ENCODE results near the gene MYL7.

MYL7 gene

DNA sequence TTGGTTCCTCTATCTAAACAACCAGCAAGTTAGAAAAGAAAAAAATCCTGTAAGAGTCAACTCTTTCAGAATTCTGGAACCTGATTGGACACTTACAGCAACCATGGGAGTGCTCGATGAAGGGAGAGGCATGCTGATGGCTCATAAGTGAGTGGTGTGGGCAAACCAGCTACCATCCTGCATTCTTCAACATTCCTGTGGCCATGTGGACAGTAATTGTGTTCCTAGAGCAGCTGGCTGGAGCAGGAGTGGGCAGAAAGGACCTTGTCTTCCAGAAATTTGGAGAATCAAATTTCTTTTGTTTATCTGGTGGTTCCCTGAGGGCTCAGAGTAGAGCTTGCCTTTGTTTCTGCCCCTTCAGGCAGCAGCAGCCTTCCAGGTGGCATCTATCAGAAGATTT is 22.5 kb upstream of the MYL7 start:
- Histone ChIP-seq H3K36me3 (ENCODE audit: insufficient read depth, low read length) (no peaks in the 10 kb centered on the region; the same call in 1 of the 2 replicates), H3F3A (ENCODE audit: insufficient read depth, low read length) (no peaks in the 10 kb centered on the region), H3K27ac (ENCODE audit: low read depth, low read length, poor library complexity, severe bottlenecking) (no peak overlapping the region), H3K4me3 (ENCODE audit: low read depth, low read length, poor library complexity, severe bottlenecking) (no peak overlapping the region), H4K20me1 (ENCODE audit: insufficient read depth, low read length) (no peaks in the 10 kb centered on the region), H3K4me2 (ENCODE audit: low read length) (no peak overlapping the region), H3K9me2 (ENCODE audit: low read depth, low read length) (no peaks in the 10 kb centered on the region), H3K9ac (ENCODE audit: low read length) (no peak overlapping the region), H3K9me3 (ENCODE audit: low read length) (0 out of 2 replicates have a peak, but pooled peaks cover 8% of the 10 kb centered on the region), H3K4me1 (ENCODE audit: insufficient read depth, low read length, severe bottlenecking) (no peaks in the 10 kb centered on the region), H3K79me2 (ENCODE audit: insufficient read depth, low read length) (no peaks in the 10 kb centered on the region), H3K27me3 (ENCODE audit: insufficient read depth, low read length) (peaks cover 20% of the 10 kb centered on the region), H2AFZ (ENCODE audit: low read length) (no peak overlapping the region)
- no peak for TF ChIP-seq EZH2 (IDR thresholded peaks at IDR 0.05; ENCODE audit: borderline replicate concordance, low read length)
- TF ChIP-seq, protein P1, sequence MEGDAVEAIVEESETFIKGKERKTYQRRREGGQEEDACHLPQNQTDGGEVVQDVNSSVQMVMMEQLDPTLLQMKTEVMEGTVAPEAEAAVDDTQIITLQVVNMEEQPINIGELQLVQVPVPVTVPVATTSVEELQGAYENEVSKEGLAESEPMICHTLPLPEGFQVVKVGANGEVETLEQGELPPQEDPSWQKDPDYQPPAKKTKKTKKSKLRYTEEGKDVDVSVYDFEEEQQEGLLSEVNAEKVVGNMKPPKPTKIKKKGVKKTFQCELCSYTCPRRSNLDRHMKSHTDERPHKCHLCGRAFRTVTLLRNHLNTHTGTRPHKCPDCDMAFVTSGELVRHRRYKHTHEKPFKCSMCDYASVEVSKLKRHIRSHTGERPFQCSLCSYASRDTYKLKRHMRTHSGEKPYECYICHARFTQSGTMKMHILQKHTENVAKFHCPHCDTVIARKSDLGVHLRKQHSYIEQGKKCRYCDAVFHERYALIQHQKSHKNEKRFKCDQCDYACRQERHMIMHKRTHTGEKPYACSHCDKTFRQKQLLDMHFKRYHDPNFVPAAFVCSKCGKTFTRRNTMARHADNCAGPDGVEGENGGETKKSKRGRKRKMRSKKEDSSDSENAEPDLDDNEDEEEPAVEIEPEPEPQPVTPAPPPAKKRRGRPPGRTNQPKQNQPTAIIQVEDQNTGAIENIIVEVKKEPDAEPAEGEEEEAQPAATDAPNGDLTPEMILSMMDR (IDR thresholded peaks at IDR 0.05; ENCODE audit: low read length): no peak

DNA sequence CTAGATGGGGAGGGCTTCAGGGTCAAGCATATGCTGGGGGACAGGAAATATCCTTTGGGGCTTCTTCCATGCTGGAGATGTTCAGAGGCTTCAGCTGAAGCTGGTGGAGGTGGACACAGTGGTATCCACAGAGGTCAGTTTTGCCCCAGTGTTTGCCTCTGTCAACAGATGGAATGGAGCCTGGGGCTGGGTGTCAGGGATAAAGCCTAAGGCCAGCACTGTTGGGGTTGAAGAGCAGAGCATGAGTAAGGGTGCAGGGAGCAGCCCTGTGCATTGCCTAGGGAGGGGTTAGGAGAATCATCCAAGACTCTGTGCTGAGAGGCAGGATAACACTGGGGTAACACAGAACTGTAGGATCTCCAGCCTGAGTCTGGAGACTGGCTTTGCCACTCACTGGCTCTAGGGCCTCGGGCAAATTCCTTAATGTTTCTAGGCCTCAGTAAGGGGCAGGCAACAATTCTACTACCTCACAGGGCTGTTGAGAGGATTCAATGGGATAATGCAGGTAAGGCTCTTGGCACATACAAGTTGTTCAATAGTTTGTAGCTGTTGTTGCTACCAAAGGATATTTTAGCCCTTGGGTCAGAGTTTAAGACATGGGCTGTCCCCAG is 21.8 kb upstream of the MYL7 start:
- Histone ChIP-seq H3K9ac (ENCODE audit: low read length) (no peak overlapping the region), H3K4me3 (ENCODE audit: low read depth, low read length, poor library complexity, severe bottlenecking) (no peak overlapping the region), H3K79me2 (ENCODE audit: insufficient read depth, low read length) (no peaks in the 10 kb centered on the region), H3K36me3 (ENCODE audit: insufficient read depth, low read length) (no peaks in the 10 kb centered on the region; the same call in 1 of the 2 replicates), H4K20me1 (ENCODE audit: insufficient read depth, low read length) (no peaks in the 10 kb centered on the region), H3K9me2 (ENCODE audit: low read depth, low read length) (no peaks in the 10 kb centered on the region), H2AFZ (ENCODE audit: low read length) (no peak overlapping the region), H3K4me1 (ENCODE audit: insufficient read depth, low read length, severe bottlenecking) (no peaks in the 10 kb centered on the region), H3K4me2 (ENCODE audit: low read length) (no peak overlapping the region), H3K27ac (ENCODE audit: low read depth, low read length, poor library complexity, severe bottlenecking) (no peak overlapping the region), H3K27me3 (ENCODE audit: insufficient read depth, low read length) (peaks cover 20% of the 10 kb centered on the region), H3K9me3 (ENCODE audit: low read length) (0 out of 2 replicates have a peak, but pooled peaks cover 8% of the 10 kb centered on the region), H3F3A (ENCODE audit: insufficient read depth, low read length) (no peaks in the 10 kb centered on the region)
- TF ChIP-seq, protein P1 (IDR thresholded peaks at IDR 0.05; ENCODE audit: low read length): no peak
- TF ChIP-seq EZH2 (IDR thresholded peaks at IDR 0.05; ENCODE audit: borderline replicate concordance, low read length): no peak

DNA sequence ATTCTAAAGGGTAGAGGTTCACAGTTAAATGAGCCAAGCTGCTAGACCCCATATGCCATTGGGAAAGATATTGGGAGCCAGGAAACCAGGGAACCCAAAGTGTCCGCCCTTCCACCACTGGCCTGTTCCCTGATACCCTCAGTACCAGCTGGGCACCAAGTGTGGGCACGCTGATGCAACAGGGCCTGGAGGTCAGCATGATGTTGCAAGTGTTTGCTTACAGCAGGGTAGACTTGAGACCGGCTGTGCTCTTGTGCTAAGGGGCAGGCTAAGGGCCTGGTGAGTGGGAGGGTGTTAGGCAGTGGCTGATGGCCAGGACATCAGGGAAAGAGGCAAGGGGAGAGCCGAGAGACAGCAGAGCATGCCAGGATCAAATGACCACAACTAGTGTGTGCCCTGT is 21.0 kb upstream of the MYL7 start:
- Histone ChIP-seq H3K27ac (ENCODE audit: low read depth, low read length, poor library complexity, severe bottlenecking) (no peak overlapping the region), H3K9me2 (ENCODE audit: low read depth, low read length) (no peaks in the 10 kb centered on the region), H3K4me3 (ENCODE audit: low read depth, low read length, poor library complexity, severe bottlenecking) (no peak overlapping the region), H3K27me3 (ENCODE audit: insufficient read depth, low read length) (peaks cover 20% of the 10 kb centered on the region), H3K4me2 (ENCODE audit: low read length) (no peak overlapping the region), H3K9me3 (ENCODE audit: low read length) (0 out of 2 replicates have a peak, but pooled peaks cover 8% of the 10 kb centered on the region), H3K4me1 (ENCODE audit: insufficient read depth, low read length, severe bottlenecking) (no peaks in the 10 kb centered on the region), H3K79me2 (ENCODE audit: insufficient read depth, low read length) (no peaks in the 10 kb centered on the region), H4K20me1 (ENCODE audit: insufficient read depth, low read length) (no peaks in the 10 kb centered on the region), H3F3A (ENCODE audit: insufficient read depth, low read length) (no peaks in the 10 kb centered on the region), H3K36me3 (ENCODE audit: insufficient read depth, low read length) (no peaks in the 10 kb centered on the region; the same call in 1 of the 2 replicates), H3K9ac (ENCODE audit: low read length) (no peak overlapping the region), H2AFZ (ENCODE audit: low read length) (no peak overlapping the region)
- TF ChIP-seq, protein P1 (IDR thresholded peaks at IDR 0.05; ENCODE audit: low read length): no peak
- no peak for TF ChIP-seq EZH2 (IDR thresholded peaks at IDR 0.05; ENCODE audit: borderline replicate concordance, low read length)

All from OCI-LY1 (cell line).